Activated naive CD4-positive, alpha-beta T cell treated with anti-CD3 and anti-CD28 coated beads, Interleukin-2, amount 10 ng/mL, durations not matched to agents 7 days and 5 days (primary cell): Measurements from ENCODE around the gene ASCC2.

Source experiments
- CTCF ChIA-PET: fragments of 350-600 bp; sonication (Branson Sonifier 250); formaldehyde crosslinking; loops from one replicate; lab custom pipeline; 2021; ENCODE audit warnings: antibody characterized with exemption; lab: Charles Lee
- DNase-seq: peaks from one replicate; pipeline ENCODE4 v3.0.0-alpha.2; 2020
- H3K27ac Mint-ChIP-seq: one replicate; pipeline ENCODE4 v1.8.0; 2021; ENCODE audit warnings: mild to moderate bottlenecking, moderate library complexity, mixed read lengths
- H3K27me3 Mint-ChIP-seq: one replicate; pipeline ENCODE4 v1.8.0; 2021; ENCODE audit warnings: mild to moderate bottlenecking, mixed read lengths
- H3K36me3 Mint-ChIP-seq: one replicate; pipeline ENCODE4 v1.8.0; 2021; ENCODE audit warnings: mixed read lengths
- H3K4me1 Mint-ChIP-seq: one replicate; pipeline ENCODE4 v1.8.0; 2021; ENCODE audit warnings: mixed read lengths
- H3K4me3 Mint-ChIP-seq: one replicate; pipeline ENCODE4 v1.8.0; 2021; ENCODE audit warnings: mild to moderate bottlenecking, moderate library complexity, mixed read lengths
- H3K9me3 Mint-ChIP-seq: one replicate; pipeline ENCODE4 v1.8.0; 2021; ENCODE audit warnings: mixed read lengths

The ASCC2 gene

DNA sequence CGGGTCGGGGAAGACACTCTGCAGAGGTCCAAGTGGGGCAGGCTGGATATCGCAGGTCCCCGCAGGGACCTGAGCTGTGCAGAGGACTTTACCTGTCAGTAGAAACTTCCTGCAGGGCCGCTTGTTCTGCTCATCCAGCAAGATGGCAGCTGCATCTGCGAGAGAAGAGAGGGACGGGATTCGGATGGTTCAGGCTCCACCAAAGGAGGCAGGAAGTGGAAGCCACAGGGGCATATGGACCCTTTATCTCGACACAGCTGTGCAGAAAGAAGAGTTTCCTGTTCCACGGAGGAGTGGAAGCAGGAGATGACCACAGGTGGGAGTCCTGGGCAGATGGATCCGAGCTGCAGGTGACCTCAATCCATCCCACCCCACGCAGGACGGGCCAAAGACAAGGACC, 95.7 kb downstream of the ASCC2 start:
- DNase-seq = no peak
- Mint-ChIP-seq H3K27me3 (no peaks in the 10 kb centered on the region), H3K4me3 (no peak overlapping the region), H3K36me3 (peaks cover 6% of the 10 kb centered on the region), H3K4me1 (peaks cover 8% of the 10 kb centered on the region), H3K9me3 (no peaks in the 10 kb centered on the region), H3K27ac (no peak overlapping the region)
- CTCF ChIA-PET = interaction anchor here (0.7 to 1.2 kb wide), 2 partner anchors 19 to 260 kb away, joined by 3 read pairs; no protein-coding TSS in a partner anchor

DNA sequence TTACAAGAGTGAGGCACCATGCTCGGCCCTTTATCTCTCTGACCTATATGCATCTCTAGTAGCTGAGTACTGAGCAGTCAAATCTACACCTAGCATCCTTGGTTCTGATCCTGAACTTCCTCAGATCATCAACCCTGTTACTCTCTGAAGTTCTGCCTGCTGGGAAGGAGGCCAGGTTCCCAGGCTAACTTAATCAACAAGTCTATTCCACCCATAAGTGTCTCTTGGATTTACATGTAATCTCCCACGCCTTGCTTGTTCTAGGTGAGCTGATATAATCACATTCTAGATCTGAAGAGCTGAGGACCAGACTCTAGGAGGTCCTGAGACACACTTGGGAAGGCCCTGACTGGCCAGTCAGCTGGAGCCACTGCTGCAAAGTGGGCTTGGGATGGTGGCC, 96.1 kb downstream of the ASCC2 start:
- Mint-ChIP-seq H3K9me3 (no peaks in the 10 kb centered on the region), H3K27me3 (no peaks in the 10 kb centered on the region), H3K4me1 (peaks cover 8% of the 10 kb centered on the region), H3K27ac (no peak overlapping the region), H3K4me3 (no peak overlapping the region), H3K36me3 (peaks cover 6% of the 10 kb centered on the region)
- CTCF ChIA-PET = interaction anchor here (0.7 to 1.2 kb wide), 2 partner anchors 19 to 260 kb away, joined by 3 read pairs; no protein-coding TSS in a partner anchor
- DNase-seq = no peak

DNA sequence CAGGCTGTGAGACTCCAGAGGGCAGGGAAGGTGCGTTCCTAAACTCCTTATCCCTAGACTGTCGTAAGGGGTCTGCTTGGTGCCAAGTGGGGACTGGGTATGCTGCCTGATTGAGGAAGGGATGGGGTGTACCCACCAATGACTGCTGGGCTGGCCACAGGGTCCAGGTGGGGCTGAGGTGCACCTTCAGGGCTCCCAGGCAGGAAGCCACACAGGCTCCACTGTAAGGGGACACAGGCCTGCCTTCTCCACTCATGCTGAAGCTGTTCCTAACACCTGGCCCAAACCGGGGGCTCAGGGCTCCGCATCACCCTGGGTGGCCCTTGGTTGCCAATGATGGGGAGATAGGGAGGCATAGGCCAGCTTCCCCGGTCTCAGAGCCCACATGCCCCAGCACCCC, 97.9 kb downstream of the ASCC2 start:
- no peak for DNase-seq
- Mint-ChIP-seq H3K9me3 (no peaks in the 10 kb centered on the region), H3K4me3 (no peak overlapping the region), H3K4me1 (peaks cover 8% of the 10 kb centered on the region), H3K27ac (no peak overlapping the region), H3K27me3 (no peaks in the 10 kb centered on the region), H3K36me3 (peaks cover 3% of the 10 kb centered on the region)
- CTCF ChIA-PET = no interaction called here

DNA sequence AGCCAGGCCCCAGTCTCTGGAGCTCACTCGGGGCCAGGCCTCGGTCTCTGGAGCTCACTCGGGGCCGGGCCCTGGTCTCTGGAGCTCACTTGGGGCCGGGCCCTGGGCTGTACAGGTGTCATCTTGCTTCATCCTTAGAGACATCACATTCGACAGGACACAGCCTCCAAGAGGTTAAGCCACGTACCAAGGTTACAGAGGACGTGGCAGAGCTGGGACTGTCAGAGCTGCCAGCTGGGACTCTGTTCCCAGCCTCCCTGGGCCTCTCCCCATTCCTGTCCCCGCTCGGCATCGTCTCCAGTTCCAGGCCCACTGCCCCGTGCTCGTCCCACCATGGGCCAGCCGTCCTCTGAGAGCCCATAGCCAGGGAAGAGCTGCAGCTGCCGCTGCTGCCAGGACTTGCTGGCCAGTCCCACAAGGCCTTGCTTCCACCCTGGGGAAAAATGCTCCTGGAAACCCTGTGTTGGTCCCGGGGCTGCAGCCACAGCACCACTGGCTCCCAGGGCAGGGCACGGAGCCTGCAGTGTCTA, 98.7 kb downstream of the ASCC2 start:
- Mint-ChIP-seq H3K4me1 (peaks cover 8% of the 10 kb centered on the region), H3K36me3 (peaks cover 3% of the 10 kb centered on the region), H3K27ac (no peak overlapping the region), H3K27me3 (no peaks in the 10 kb centered on the region), H3K4me3 (no peak overlapping the region), H3K9me3 (no peaks in the 10 kb centered on the region)
- CTCF ChIA-PET = no interaction called here
- no peak for DNase-seq
